HG03571 (cell line): Measurements from ENCODE around the gene FEZF2.

Experiments used
- ATAC-seq: cut with Tn5 transposase; IDR thresholded peaks from one replicate; pipeline ENCODE4 v1.9.1; 2021; ENCODE audit not compliant: unreplicated experiment

FEZF2 gene

GRCh38 chr3:62373714-62374333 lies 474 bp upstream of the FEZF2 start:
- ATAC-seq: no peak

GRCh38 chr3:62372621-62373041 lies 719 bp downstream of the FEZF2 start:
- no peak for ATAC-seq

GRCh38 chr3:62371720-62372591 lies 1.4 kb downstream of the FEZF2 start:
- ATAC-seq: no peak

GRCh38 chr3:62370858-62371719 lies 2.3 kb downstream of the FEZF2 start:
- ATAC-seq: no peak

GRCh38 chr3:62370112-62370857 lies 3.1 kb downstream of the FEZF2 start:
- no peak for ATAC-seq

GRCh38 chr3:62369476-62369743 lies 3.9 kb downstream of the FEZF2 start:
- ATAC-seq: no peak

- no peak for ATAC-seq
Observed at GRCh38 chr3:62368705-62369475, 4.5 kb downstream of the FEZF2 start.

- no peak for ATAC-seq
Observed at GRCh38 chr3:62368290-62368704, 5.1 kb downstream of the FEZF2 start.

- ATAC-seq: no peak
Observed at GRCh38 chr3:62367763-62368195, 5.6 kb downstream of the FEZF2 start.

- no peak for ATAC-seq
Observed at GRCh38 chr3:62366126-62366484, 7.2 kb downstream of the FEZF2 start.

- ATAC-seq: no peak
Observed at GRCh38 chr3:62365391-62366125, 7.8 kb downstream of the FEZF2 start.

- no peak for ATAC-seq
Observed at GRCh38 chr3:62364191-62364590, 9.2 kb downstream of the FEZF2 start.

- no peak for ATAC-seq
Observed at GRCh38 chr3:62363275-62363674, 10.1 kb downstream of the FEZF2 start.

- ATAC-seq: peak; percentile 17
Observed at GRCh38 chr3:62361824-62362223, 11.5 kb downstream of the FEZF2 start.

- ATAC-seq: peak; percentile 97
Observed at GRCh38 chr3:62361261-62361660, 12.1 kb downstream of the FEZF2 start.

- no peak for ATAC-seq
Observed at GRCh38 chr3:62359531-62359930, 13.8 kb downstream of the FEZF2 start.

GRCh38 chr3:62356356-62356755 lies 17.0 kb downstream of the FEZF2 start:
- no peak for ATAC-seq

GRCh38 chr3:62355703-62356102 lies 17.6 kb downstream of the FEZF2 start:
- ATAC-seq: no peak

GRCh38 chr3:62343755-62344154 lies 29.6 kb downstream of the FEZF2 start:
- no peak for ATAC-seq

- no peak for ATAC-seq
Observed at GRCh38 chr3:62335196-62335595, 38.2 kb downstream of the FEZF2 start.
